Stimulated activated naive CD4-positive, alpha-beta T cell treated with Interleukin-2 at 50 U/mL for 16 hours (primary cell): Measurements from ENCODE around the gene KRTCAP2.
A peak's percentile ranks its signal among the peaks of the same experiment; 100 is the strongest.
"Not testable (repeated sequence)": the region's sequence is repeated elsewhere in the genome, so short reads cannot be mapped to it uniquely, and the experiment has no call there.

Experiments
- DNase-seq: peaks from one replicate; lab custom pipeline; 2025; lab: John Stamatoyannopoulos, UW

KRTCAP2 gene

GRCh38 chr1:155172732-155173477 is at the start of gene KRTCAP2:
Gene KRTCAP2 (minus strand): TSS chr1:155173304. CDS start chr1:155173224, 80 bp downstream.
- peak; percentile 93 for DNase-seq

GRCh38 chr1:155220211-155220965 is 47.3 kb upstream of the KRTCAP2 start:
- not testable (repeated sequence) for DNase-seq

- no peak for DNase-seq
These were observed 46.5 kb upstream of the KRTCAP2 start for GRCh38 chr1:155219592-155220031.

- DNase-seq: no peak
These were observed 45.9 kb upstream of the KRTCAP2 start for GRCh38 chr1:155218854-155219591.

- DNase-seq: not testable (repeated sequence)
These were observed 41.6 kb upstream of the KRTCAP2 start for GRCh38 chr1:155214702-155215101.

GRCh38 chr1:155212051-155212440 is 38.9 kb upstream of the KRTCAP2 start:
- DNase-seq: not testable (repeated sequence)

- DNase-seq: not testable (repeated sequence)
These were observed 38.4 kb upstream of the KRTCAP2 start for GRCh38 chr1:155211381-155212050.

- DNase-seq: no peak
These were observed 37.4 kb upstream of the KRTCAP2 start for GRCh38 chr1:155210314-155211104.

GRCh38 chr1:155209312-155209721 is 36.2 kb upstream of the KRTCAP2 start:
- DNase-seq: no peak

GRCh38 chr1:155208541-155209311 is 35.6 kb upstream of the KRTCAP2 start, which contains the start of gene MTX1:
Gene MTX1 (plus strand): TSS chr1:155208695. CDS start chr1:155208805, 110 bp downstream.
- DNase-seq: peak; percentile 87

- DNase-seq: no peak
These were observed 34.9 kb upstream of the KRTCAP2 start, which contains the start of gene THBS3 for GRCh38 chr1:155207806-155208540. Gene THBS3 (minus strand): TSS chr1:155207897. CDS start chr1:155207876, 21 bp downstream.

- peak; percentile 85 for DNase-seq
These were observed 34.0 kb upstream of the KRTCAP2 start for GRCh38 chr1:155206891-155207805.

GRCh38 chr1:155205969-155206593 is 33.0 kb upstream of the KRTCAP2 start:
- DNase-seq: no peak

- DNase-seq: no peak
These were observed 31.9 kb upstream of the KRTCAP2 start for GRCh38 chr1:155205035-155205434.

- no peak for DNase-seq
These were observed 29.8 kb upstream of the KRTCAP2 start for GRCh38 chr1:155202731-155203515.

GRCh38 chr1:155202198-155202597 is 29.1 kb upstream of the KRTCAP2 start:
- no peak for DNase-seq

- no peak for DNase-seq
These were observed 27.8 kb upstream of the KRTCAP2 start for GRCh38 chr1:155200920-155201319.
